Esophagus muscularis mucosa (tissue), 4 donors: ENCODE data around the gene AVEN. TPM values are rescaled to one million over a fixed set of nuclear protein-coding genes. Genes with fewer than 3 reads are reported as not detected.

Experiments used
- DNase-seq: peaks from one replicate; pipeline ENCODE4 v3.0.0-alpha.2; 2017; ENCODE audit errors: extremely low spot score
- H3K27ac ChIP-seq, 4 donors: fragments of 200-600 bp; sonication (generic); replicated peaks in 1 of 4; 1 replicate in 3 of 4; 2 replicates in 1 of 4; pipeline ENCODE4 v1.5.1; 2016 to 2019; ENCODE audit warnings: mild to moderate bottlenecking in 1 of 4
- H3K27me3 ChIP-seq, 4 donors: fragments of 200-600 bp; sonication (generic); one replicate each; pipeline versions ENCODE4 v1.5.1 to v1.6.0; 2016 to 2019
- H3K36me3 ChIP-seq, 4 donors: fragments of 200-600 bp; sonication (generic); one replicate each; pipeline ENCODE4 v1.5.1; 2016 to 2019
- H3K4me1 ChIP-seq, 4 donors: fragments of 200-600 bp; sonication (generic); one replicate each; pipeline ENCODE4 v1.5.1; 2016 to 2019
- H3K4me3 ChIP-seq, 4 donors: fragments of 200-600 bp; sonication (generic); 1 replicate in 2 of 4; 2 replicates in 2 of 4; pipeline ENCODE4 v1.5.1; 2016 to 2019; ENCODE audit warnings: mild to moderate bottlenecking in 4 of 4, moderate library complexity in 1 of 4
- H3K9me3 ChIP-seq, 4 donors: fragments of 200-600 bp; sonication (generic); 1 replicate in 3 of 4; 2 replicates in 1 of 4; pipeline ENCODE4 v1.5.1; 2016 to 2019
- EP300 ChIP-seq: sonication (generic); formaldehyde crosslinking; IDR thresholded peaks from one replicate; pipeline ENCODE4 v1.6.1; 2017; ENCODE audit warnings: antibody characterized with exemption
- POLR2A ChIP-seq: fragments of 450-650 bp; IDR thresholded peaks from one replicate; pipeline ENCODE4 v1.6.1; 2017; ENCODE audit warnings: antibody characterized with exemption, moderate library complexity, mild to moderate bottlenecking, low read depth
- POLR2AphosphoS5 ChIP-seq, 2 donors: sonication (generic); formaldehyde crosslinking; IDR thresholded peaks; one replicate each; pipeline ENCODE4 v1.6.1; 2017; ENCODE audit warnings: antibody characterized with exemption in 2 of 2
- WGBS: methylation state at CpG from one replicate; pipeline ENCODE4 v1.1.5; 2018; 5-methylcytosine and 5-hydroxymethylcytosine counted together
- intact Hi-C: fragments of 100-400 bp; cut with DNase I; formaldehyde crosslinking; loops from one replicate; pipeline ENCODE4 v1.15.1; 2023
- total RNA-seq, 4 donors: library from RNA; depleted of rRNA; stranded (reverse); fragments of >200 nt; gene quantifications; one replicate each; pipeline versions ENCODE4 v1.1.0 to v1.2.1, GENCODE V29; 2016
- TF ChIP-seq, protein P1 (sequence below), 3 experiments: fragments of 200-600 bp in 2 of 3; fragments of 450-650 bp in 1 of 3; sonication (generic) in 2 of 3; IDR thresholded peaks; one replicate each; pipeline ENCODE4 v1.5.1; 2017 to 2019; ENCODE audit warnings: antibody characterized with exemption in 3 of 3, mild to moderate bottlenecking in 2 of 3, moderate library complexity in 1 of 3

Gene AVEN
- total RNA-seq, 4 donors from 2014 or later = 18.2 to 30.9 (median 27.6) TPM

DNA sequence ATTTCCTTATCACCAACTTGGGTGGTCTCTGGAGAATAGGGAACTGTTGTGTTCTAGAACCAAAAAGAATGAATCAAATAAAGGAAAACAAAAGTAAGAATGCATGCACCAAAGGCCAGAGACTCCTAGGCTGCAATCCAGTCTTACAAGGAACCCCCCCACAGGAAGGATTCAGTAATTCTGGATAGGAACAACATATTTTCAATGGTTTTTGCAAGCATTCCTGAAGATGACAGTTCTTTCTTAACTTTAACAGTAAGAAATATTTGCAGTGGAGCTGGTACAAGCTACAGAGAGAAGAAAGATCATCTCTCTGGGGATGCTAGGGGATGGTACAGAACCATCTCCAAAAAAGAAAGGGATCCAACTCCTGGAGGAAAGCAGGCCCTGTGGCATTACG is 186.9 kb downstream of the AVEN start:
- TF ChIP-seq, protein P1, sequence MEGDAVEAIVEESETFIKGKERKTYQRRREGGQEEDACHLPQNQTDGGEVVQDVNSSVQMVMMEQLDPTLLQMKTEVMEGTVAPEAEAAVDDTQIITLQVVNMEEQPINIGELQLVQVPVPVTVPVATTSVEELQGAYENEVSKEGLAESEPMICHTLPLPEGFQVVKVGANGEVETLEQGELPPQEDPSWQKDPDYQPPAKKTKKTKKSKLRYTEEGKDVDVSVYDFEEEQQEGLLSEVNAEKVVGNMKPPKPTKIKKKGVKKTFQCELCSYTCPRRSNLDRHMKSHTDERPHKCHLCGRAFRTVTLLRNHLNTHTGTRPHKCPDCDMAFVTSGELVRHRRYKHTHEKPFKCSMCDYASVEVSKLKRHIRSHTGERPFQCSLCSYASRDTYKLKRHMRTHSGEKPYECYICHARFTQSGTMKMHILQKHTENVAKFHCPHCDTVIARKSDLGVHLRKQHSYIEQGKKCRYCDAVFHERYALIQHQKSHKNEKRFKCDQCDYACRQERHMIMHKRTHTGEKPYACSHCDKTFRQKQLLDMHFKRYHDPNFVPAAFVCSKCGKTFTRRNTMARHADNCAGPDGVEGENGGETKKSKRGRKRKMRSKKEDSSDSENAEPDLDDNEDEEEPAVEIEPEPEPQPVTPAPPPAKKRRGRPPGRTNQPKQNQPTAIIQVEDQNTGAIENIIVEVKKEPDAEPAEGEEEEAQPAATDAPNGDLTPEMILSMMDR (IDR thresholded peaks at IDR 0.05) = no peak
- TF ChIP-seq POLR2AphosphoS5 (IDR thresholded peaks at IDR 0.05) (no peak), POLR2A (no peak), EP300 (no peak)
- WGBS = 71% methylated on average over 1 of the region's 1 CpG
- no peak overlapping the region for H3K27ac ChIP-seq
- intact Hi-C loops = no loop called here
- DNase-seq = no peak
- H3K4me3 ChIP-seq = no peak overlapping the region
- H3K27me3 ChIP-seq = no peaks in the 10 kb centered on the region
- peaks cover 0 to 35% (median 8%) of the 10 kb centered on the region in 4 donors for H3K36me3 ChIP-seq
- no peaks in the 10 kb centered on the region for H3K9me3 ChIP-seq
- no peaks in the 10 kb centered on the region for H3K4me1 ChIP-seq

DNA sequence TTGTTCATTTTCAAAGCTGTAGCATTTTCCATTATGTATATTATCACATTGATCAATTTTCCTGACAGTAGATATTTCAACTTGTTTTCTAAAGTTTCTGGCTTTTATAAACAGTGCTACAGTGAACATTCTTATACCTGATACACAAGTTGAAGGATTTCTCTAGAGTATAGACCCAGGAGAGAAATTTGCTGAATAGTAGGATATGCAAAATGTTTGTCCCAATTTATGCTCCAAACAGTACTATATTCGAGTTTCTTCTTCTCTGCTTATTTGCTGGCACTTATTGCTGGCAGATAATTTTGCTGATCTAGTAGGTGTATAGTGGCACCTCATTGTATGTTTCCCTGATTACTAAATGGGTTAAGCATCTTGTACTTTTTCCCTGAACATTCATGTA is 187.9 kb downstream of the AVEN start:
- intact Hi-C loops = no loop called here
- H3K4me1 ChIP-seq = no peaks in the 10 kb centered on the region
- no peaks in the 10 kb centered on the region for H3K9me3 ChIP-seq
- 88% methylated on average over 1 of the region's 1 CpG for WGBS
- DNase-seq = no peak
- peaks cover 0 to 25% (median 3%) of the 10 kb centered on the region in 4 donors for H3K36me3 ChIP-seq
- TF ChIP-seq, protein P1 (IDR thresholded peaks at IDR 0.05) = no peak
- no peak for TF ChIP-seq EP300
- no peak for TF ChIP-seq POLR2AphosphoS5 (IDR thresholded peaks at IDR 0.05)
- TF ChIP-seq POLR2A = no peak
- no peaks in the 10 kb centered on the region for H3K27me3 ChIP-seq
- no peak overlapping the region for H3K4me3 ChIP-seq
- no peak overlapping the region for H3K27ac ChIP-seq

DNA sequence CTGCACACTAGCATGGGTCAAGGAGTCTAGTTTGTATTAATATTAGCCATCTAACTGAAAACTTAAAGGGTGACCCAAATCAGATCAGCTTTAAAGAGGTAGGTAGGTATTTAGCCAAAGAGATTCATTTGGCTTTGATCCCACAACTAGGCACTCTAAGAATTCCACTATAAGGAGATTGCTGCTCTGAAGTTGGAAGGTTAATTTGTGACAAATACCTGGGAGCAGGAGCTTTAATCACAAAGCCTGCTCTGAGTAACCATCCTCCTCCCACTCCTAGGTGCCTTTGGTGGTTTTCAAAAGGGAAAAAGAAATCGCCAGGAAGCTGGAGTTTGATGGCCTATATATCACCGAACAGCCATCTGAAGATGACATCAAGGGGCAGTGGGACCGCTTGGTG is 191.0 kb downstream of the AVEN start:
- 96% methylated on average over 3 of the region's 3 CpGs for WGBS
- Histone ChIP-seq H3K9me3 (no peaks in the 10 kb centered on the region), H3K27ac (no peak overlapping the region), H3K4me1 (no peaks in the 10 kb centered on the region), H3K4me3 (no peak overlapping the region), H3K27me3 (no peaks in the 10 kb centered on the region), H3K36me3 (no peaks in the 10 kb centered on the region)
- DNase-seq = no peak
- no peak for TF ChIP-seq POLR2AphosphoS5 (IDR thresholded peaks at IDR 0.05)
- TF ChIP-seq POLR2A = no peak
- no peak for TF ChIP-seq EP300
- TF ChIP-seq, protein P1 (IDR thresholded peaks at IDR 0.05) = no peak
- intact Hi-C loops = no loop called here

DNA sequence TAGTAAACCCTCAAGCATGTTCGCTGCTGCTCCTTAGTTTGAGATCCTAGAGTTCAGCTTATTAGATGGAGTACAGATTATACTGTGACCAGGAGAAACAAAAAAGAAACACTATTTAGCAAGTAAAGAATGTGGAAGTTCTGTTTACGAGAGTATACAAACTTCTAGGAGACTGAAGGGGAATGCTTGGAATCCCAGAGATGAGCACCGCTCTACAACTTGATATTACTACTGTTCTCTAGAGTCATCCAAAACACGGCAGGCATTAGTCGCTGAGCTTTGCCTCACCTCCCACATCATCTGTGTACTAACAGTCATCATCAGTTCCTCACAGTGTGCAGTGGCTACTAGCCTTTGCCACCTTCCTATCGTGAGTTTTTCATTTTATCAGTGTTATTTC is 192.1 kb downstream of the AVEN start:
- TF ChIP-seq EP300 (no peak), POLR2AphosphoS5 (IDR thresholded peaks at IDR 0.05) (no peak), POLR2A (no peak)
- TF ChIP-seq, protein P1 (IDR thresholded peaks at IDR 0.05) = no peak

DNA sequence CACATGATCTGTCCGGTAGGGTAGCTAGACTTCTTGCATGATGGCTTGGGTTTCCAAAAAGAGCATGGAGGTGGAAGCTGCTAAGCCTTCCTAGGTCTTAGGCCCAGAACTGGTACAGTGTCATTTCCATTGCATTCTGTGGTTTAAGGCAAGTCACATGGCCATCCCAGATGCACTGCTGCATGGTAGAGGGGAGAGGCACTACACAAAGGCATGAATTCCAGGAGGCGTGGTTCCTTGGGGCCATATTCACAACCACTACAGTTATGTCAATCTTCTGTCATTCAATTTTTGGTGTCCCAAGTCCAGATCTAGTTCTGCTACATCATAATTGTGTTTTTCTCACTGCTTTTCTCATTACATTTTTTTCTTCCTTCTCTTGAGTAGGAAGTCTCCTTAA is 192.9 kb downstream of the AVEN start:
- no peak overlapping the region for H3K27ac ChIP-seq
- no peaks in the 10 kb centered on the region for H3K27me3 ChIP-seq
- H3K4me3 ChIP-seq = no peak overlapping the region
- DNase-seq = no peak
- no peaks in the 10 kb centered on the region for H3K9me3 ChIP-seq
- TF ChIP-seq POLR2AphosphoS5 (IDR thresholded peaks at IDR 0.05) = no peak
- TF ChIP-seq, protein P1 (IDR thresholded peaks at IDR 0.05) = no peak
- TF ChIP-seq EP300 = no peak
- no peak for TF ChIP-seq POLR2A
- H3K36me3 ChIP-seq = no peaks in the 10 kb centered on the region
- intact Hi-C loops = no loop called here
- 100% methylated on average over 1 of the region's 2 CpGs for WGBS
- no peaks in the 10 kb centered on the region for H3K4me1 ChIP-seq

More for the DNA sequence above, 192.1 kb downstream of the AVEN start:
- DNase-seq = no peak
- WGBS = 94% methylated on average over 6 of the region's 6 CpGs
- Histone ChIP-seq H3K4me3 (no peak overlapping the region), H3K4me1 (no peaks in the 10 kb centered on the region), H3K9me3 (no peaks in the 10 kb centered on the region), H3K36me3 (no peaks in the 10 kb centered on the region), H3K27me3 (no peaks in the 10 kb centered on the region), H3K27ac (no peak overlapping the region)
- intact Hi-C loops = no loop called here
